Stimulated activated naive CD8-positive, alpha-beta T cell treated with anti-CD3 and anti-CD28 coated beads, Interleukin-15, Interleukin-2, amounts not matched to agents 100 ng/mL and 50 ng/mL, for 24 hours (primary cell): ENCODE results near the gene AFG1L.
A peak's percentile ranks its signal among the peaks of the same experiment; 100 is the strongest.

Experiments
- H3K27ac Mint-ChIP-seq: one replicate; pipeline ENCODE4 v1.8.0; 2021; ENCODE audit warnings: mild to moderate bottlenecking, mixed read lengths
- H3K27me3 Mint-ChIP-seq: one replicate; pipeline ENCODE4 v1.8.0; 2021; ENCODE audit warnings: mixed read lengths
- H3K36me3 Mint-ChIP-seq: one replicate; pipeline ENCODE4 v1.8.0; 2021; ENCODE audit warnings: low read depth, mixed read lengths
- H3K4me1 Mint-ChIP-seq: one replicate; pipeline ENCODE4 v1.8.0; 2021; ENCODE audit warnings: low read depth, mixed read lengths
- H3K4me3 Mint-ChIP-seq: one replicate; pipeline ENCODE4 v1.8.0; 2021; ENCODE audit warnings: mild to moderate bottlenecking, mixed read lengths
- H3K9me3 Mint-ChIP-seq: one replicate; pipeline ENCODE4 v1.8.0; 2021; ENCODE audit warnings: mixed read lengths

Gene AFG1L

DNA sequence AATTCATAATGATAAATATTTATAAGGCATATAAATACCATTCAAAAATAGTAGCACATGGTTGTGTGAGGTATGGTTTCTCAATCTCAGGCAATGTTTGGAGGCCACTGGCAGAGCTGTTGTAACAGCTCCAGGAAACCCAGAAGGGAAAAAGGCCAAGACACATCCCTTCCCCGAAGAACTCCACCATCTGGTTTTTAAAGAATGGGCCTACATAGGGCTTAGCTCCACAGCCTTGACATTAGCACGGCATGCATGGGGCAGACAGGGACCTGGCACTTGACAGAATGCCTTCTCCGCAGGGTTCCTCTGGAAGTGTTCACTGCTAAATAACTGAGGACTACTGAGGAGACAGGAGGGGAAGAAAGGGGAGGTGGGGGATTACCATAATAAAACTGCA lies 249.8 kb downstream of the AFG1L start:
- H3K36me3 Mint-ChIP-seq, result no peaks in the 10 kb centered on the region
- peaks cover 4% of the 10 kb centered on the region for H3K9me3 Mint-ChIP-seq
- H3K27ac Mint-ChIP-seq, result no peak overlapping the region
- H3K27me3 Mint-ChIP-seq, result peaks cover 4% of the 10 kb centered on the region
- peaks cover 11% of the 10 kb centered on the region for H3K4me1 Mint-ChIP-seq
- no peak overlapping the region for H3K4me3 Mint-ChIP-seq

DNA sequence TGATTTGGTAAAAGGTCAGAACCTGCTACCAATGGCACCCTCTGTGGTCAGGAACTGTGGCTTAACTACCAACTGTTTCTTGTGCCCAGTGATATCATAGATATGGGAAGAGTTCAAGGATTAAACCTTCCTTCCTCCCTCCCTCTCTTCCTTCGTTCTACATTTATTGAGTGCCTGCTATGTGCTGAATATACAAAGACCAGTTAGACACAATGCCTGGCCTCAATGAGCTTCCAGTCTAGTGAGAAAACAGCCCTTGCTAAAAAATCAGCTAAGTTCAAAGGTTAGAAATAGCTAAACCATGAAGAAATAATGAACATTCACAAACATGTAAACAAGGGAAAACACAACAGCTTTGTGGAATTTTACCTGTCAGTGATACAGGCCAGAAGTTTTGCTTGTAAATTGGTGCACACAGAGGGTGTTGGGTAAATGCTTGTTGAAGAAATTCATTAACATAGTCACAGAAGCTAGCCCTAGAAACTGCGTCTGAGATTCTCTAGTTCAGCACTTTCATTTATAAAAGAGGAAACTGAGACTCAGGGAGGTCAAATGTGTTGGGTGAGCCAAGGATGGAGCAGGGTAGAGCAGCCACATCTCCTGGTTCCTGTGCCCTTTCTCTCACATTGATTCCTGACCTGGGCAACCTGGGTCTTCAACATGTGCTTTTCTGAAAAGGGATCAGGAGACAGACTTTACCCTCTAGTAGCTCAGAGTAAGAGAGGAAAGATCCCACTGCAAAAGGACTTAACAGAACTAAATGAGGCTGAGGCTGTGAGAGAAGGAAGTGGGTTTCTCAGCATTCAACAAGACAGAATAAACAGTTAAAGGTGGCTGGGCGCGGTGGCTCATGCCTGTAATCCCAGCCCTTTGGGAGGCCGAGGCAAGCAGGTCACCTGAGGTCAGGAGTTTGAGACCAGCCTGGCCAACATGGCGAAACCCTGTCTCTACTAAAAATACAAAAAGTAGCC lies 251.5 kb downstream of the AFG1L start:
- Mint-ChIP-seq H3K36me3 (no peaks in the 10 kb centered on the region), H3K27ac (no peak overlapping the region), H3K4me3 (no peak overlapping the region), H3K4me1 (peaks cover 11% of the 10 kb centered on the region), H3K27me3 (peaks cover 2% of the 10 kb centered on the region), H3K9me3 (no peaks in the 10 kb centered on the region)

DNA sequence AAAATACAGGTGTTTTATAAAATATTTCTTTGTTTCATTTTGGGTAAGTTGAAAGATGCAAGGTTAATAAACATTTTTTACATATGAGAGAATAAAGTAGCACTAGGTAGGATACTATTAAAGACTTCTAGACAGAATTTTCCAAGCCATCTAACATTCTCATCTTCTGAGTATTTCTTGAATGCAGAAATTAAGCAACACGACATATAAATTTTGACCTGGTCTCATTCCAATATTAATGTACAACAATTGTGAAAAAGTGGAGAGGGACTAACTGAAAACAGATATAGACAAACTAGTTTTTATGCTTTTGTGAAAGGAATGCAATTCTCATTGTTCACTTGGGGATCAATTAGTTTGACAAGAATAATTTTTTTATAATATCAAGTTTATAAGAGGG lies 254.4 kb downstream of the AFG1L start:
- no peak overlapping the region for H3K4me3 Mint-ChIP-seq
- peaks cover 8% of the 10 kb centered on the region for H3K4me1 Mint-ChIP-seq
- H3K27ac Mint-ChIP-seq, result no peak overlapping the region
- H3K36me3 Mint-ChIP-seq, result no peaks in the 10 kb centered on the region
- peaks cover 7% of the 10 kb centered on the region for H3K27me3 Mint-ChIP-seq
- H3K9me3 Mint-ChIP-seq, result no peaks in the 10 kb centered on the region

DNA sequence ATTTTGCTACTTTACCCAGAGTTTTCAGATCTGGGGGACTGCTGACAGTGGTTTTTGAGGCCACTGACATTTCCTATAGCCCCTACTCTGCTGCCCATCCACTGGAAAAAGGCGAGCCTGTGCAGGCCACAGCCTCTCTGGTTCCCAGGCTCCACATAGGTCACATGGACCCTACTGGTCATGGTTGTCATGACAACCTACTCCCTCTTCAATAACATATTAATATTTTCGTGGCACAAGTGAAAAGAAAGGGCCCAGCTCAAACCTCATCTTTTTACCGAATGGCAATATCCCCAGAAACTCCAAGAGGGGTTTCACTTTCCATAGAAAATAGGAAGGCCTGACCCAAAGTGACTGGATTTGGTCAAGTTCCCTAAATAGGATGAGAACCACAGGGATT lies 254.9 kb downstream of the AFG1L start:
- peaks cover 8% of the 10 kb centered on the region for H3K4me1 Mint-ChIP-seq
- no peaks in the 10 kb centered on the region for H3K9me3 Mint-ChIP-seq
- H3K4me3 Mint-ChIP-seq, result no peak overlapping the region
- no peak overlapping the region for H3K27ac Mint-ChIP-seq
- H3K36me3 Mint-ChIP-seq, result no peaks in the 10 kb centered on the region
- H3K27me3 Mint-ChIP-seq, result peaks cover 7% of the 10 kb centered on the region

DNA sequence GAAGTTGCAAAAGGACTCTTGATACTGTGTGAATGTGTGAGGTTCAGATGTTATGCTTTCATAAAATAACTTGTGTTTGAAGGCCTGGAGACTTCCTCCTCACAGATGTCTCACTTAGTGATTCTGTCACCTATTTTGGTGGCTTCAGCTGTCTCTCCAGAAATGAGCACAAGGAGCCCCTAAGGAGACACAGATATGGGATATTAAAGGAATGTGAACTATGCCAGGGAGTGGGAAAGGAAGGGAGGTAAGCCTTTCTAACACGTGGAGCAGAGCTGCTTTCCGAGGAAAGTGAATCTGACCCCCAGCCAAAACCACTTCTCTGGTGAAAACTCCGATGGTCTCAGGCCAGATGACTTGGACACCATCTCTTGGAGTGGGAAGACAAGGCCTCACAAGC lies 255.4 kb downstream of the AFG1L start:
- peaks cover 7% of the 10 kb centered on the region for H3K27me3 Mint-ChIP-seq
- H3K36me3 Mint-ChIP-seq, result no peaks in the 10 kb centered on the region
- no peak overlapping the region for H3K4me3 Mint-ChIP-seq
- peaks cover 8% of the 10 kb centered on the region for H3K4me1 Mint-ChIP-seq
- H3K27ac Mint-ChIP-seq, result no peak overlapping the region
- no peaks in the 10 kb centered on the region for H3K9me3 Mint-ChIP-seq

DNA sequence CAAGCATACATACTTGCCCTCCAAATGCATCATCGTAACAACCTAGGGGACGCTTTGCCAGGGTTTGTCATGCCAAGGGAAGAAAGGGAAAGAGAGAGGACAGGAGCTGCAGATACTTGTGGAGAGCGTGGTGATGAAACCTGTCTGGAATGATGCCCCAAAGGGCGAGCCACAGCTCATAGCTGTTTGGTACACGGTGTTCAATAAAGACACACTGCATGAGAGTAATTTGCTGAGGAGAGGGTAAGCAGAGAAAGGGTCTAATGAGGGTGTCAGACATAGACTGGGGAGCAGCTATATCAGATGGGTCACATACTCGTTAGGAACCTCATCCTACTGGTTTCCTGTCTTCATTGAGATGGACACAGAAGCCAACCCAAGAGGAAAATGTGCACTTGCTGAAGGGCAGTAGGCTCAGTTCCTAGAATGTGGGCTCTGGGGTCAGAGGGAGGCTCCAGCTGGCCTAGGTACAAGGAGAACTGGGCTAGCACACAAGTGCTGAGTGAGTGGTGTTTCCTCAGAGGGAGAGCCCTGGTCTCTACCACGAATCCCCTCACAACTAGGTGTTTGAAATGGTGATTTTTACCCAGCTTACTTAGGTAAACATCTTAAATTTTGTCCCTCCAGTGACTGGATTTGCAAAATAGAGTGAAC lies 260.7 kb downstream of the AFG1L start:
- H3K9me3 Mint-ChIP-seq, result no peaks in the 10 kb centered on the region
- no peaks in the 10 kb centered on the region for H3K36me3 Mint-ChIP-seq
- H3K27ac Mint-ChIP-seq, result no peak overlapping the region
- H3K27me3 Mint-ChIP-seq, result peaks cover 17% of the 10 kb centered on the region
- H3K4me1 Mint-ChIP-seq, result peaks cover 15% of the 10 kb centered on the region
- no peak overlapping the region for H3K4me3 Mint-ChIP-seq

DNA sequence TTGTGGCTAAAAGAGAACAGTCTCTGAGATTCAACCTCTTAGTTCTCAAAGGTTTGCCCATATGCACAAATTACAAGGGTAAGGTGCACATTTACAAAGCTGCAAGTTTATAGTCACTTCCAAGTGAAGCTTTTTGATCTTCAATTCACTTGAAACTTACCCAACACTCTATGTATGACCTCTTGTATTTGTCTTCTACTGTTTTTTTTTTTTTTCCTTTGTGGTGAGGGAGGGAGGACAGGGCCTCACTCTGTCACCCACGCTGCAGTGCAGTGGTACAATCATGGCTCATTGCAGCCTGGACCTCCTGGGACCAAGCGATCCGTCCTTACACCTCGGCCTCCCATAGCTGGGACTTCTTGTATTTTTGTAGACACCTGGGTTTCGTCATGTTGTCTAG lies 261.4 kb downstream of the AFG1L start:
- Mint-ChIP-seq H3K9me3 (no peaks in the 10 kb centered on the region), H3K4me1 (peaks cover 15% of the 10 kb centered on the region), H3K36me3 (no peaks in the 10 kb centered on the region), H3K27me3 (peaks cover 17% of the 10 kb centered on the region), H3K4me3 (no peak overlapping the region), H3K27ac (no peak overlapping the region)

DNA sequence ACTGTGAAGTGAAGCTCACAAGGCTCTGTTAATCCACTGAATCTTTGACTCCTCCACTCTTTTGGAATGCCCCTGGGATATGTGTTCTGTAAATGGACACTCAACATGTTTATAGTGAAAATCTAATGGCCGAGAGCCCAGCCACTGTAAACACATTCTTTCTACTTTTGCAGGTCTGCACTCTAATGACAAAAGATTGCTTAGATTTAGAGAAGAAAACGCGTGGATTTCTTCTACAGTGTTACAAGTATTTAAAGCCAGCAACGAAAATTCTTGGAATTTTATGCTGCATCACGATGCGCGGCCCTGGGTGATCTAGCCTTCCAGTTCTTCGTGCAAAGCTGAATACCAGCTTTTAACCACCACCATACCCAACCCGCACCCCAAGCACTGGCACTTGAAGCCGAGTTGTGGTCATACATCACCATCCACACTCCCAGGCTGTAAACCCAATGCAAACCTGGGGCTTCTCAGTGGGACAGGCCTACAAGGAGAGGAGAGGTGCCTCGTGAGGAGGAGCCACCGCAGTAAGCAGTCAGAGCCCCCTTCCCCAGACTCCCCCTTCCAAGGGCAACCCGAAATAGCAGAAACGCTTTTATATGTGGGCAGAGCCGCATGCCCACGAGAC lies 262.1 kb downstream of the AFG1L start:
- H3K36me3 Mint-ChIP-seq, result no peaks in the 10 kb centered on the region
- H3K27ac Mint-ChIP-seq, result peak overlapping the region; percentile 55
- H3K27me3 Mint-ChIP-seq, result peaks cover 17% of the 10 kb centered on the region
- H3K4me3 Mint-ChIP-seq, result peak overlapping the region; percentile 94
- H3K9me3 Mint-ChIP-seq, result no peaks in the 10 kb centered on the region
- peaks cover 16% of the 10 kb centered on the region for H3K4me1 Mint-ChIP-seq

DNA sequence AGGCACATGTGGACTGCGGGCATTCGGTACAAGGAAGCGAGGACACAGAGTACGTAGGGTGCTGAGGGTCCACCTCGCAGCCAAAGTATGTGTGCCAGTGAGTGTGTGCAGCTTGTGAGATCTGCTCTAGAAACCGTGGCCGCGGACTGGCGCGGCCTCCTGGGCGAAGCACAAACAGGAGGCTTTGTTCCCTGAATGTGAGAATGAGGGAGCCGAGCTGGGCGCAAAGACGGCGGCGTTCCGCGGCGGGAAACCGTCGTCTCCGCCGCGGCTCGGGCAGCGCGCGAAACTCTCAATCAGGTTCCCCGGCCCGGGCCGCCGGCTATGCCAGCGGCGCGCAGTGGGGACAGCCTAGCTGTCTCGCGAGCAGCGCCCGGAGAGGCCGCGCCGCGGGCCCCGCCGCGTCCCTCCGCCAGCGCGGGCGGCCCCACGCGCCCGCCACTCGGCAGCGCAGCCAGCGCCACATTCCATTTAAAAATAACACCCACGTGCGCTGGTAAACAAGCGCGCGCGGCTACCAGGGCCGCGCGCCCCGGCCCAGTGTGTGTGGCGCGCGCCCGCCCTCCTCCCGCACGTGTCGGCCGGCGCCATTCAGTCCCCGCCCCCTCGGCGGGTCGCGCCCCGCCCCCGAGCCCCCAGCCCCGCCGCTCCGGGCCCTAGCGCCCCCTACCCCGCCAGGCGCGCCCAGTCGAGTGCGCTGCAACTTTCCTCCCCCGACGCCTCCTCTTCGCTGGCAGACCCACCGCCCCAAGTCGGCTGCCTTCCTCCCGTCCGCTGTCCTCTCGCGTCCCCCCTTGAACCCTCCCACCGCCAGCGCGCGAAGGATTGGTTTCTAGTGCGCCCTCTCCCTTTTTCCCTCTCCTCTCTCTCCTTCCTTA lies 262.9 kb downstream of the AFG1L start:
- H3K27me3 Mint-ChIP-seq, result peaks cover 24% of the 10 kb centered on the region
- H3K27ac Mint-ChIP-seq, result peak overlapping the region; percentile 94
- H3K9me3 Mint-ChIP-seq, result no peaks in the 10 kb centered on the region
- H3K36me3 Mint-ChIP-seq, result peaks cover 7% of the 10 kb centered on the region
- peak overlapping the region; percentile 94 for H3K4me3 Mint-ChIP-seq
- peaks cover 23% of the 10 kb centered on the region for H3K4me1 Mint-ChIP-seq

DNA sequence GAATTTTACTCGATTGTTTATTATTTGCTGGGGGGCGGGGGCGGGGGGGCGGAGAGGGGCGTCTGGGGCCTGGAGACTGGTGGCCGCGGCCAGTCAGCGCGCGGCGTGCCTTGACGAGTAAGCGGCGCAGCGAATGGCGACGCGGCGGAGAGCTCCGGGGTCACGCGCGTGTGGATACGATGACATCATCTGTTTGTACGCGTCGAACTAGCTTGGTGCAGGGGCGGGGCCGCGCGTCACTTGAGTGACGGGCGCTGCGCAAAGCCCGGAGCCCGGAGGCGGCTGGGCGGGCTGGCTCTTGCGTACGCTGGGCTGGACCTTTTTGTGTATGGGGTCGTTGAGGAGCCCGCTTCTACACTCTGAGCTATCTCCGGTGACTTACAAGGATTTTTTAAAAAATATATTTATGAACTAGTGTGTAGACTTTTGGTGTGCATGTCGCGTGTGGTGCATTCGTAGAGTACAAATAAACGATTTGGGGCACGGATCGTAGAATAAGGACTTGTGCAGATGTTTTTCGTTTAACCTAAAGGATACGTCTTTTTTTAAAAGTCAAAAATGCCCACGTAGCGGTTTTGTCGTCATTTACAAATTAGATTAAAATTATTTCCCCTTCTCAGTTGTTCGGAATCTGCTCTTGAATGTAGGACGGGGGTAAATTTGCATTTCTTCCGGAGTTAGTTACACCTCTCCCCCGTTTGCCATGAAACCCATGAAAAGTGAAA lies 263.7 kb downstream of the AFG1L start:
- Mint-ChIP-seq H3K27me3 (peaks cover 22% of the 10 kb centered on the region), H3K27ac (peak overlapping the region; percentile 94), H3K9me3 (no peaks in the 10 kb centered on the region), H3K36me3 (peaks cover 7% of the 10 kb centered on the region), H3K4me3 (peak overlapping the region; percentile 94), H3K4me1 (peaks cover 31% of the 10 kb centered on the region)

DNA sequence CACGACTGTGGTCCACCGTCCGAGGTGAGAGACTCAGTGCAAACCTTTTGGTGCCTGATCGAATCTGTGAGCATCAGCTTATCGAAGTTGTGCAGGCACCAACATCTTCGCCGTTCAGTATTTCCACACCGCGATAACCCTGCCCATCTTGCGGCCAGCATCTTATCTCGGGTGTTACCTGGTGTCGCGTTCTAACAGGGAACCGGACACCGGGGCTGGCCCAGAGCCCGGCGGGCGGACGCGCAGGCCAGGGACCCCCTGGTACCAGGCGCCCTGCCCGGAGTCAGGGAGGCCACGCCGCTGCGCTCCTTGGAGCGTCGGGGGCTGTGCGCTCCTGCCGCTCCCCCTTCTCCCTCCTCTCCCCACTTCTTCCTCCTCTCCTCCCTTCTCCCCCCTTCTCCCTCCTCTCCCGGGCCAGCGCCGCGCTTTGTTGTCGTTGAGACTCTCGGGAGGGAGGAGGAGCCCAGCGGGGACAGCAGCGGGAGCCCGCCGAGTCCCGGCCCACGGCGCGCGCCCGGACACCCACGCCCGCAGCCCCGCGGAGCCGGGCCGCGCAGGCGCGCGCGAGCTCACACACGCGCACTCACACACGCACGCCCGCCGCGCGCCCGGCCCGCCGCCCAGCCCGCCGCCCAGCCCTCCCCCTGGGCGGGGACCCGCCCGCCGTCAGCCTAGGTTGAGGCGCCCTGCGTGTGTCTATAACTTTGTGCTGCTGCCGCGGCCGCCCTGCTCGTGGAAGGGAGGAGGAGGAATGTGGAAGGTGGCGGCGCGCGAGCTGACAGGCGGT lies 264.4 kb downstream of the AFG1L start:
- Mint-ChIP-seq H3K27ac (peak overlapping the region; percentile 94), H3K9me3 (no peaks in the 10 kb centered on the region), H3K4me3 (peak overlapping the region; percentile 94), H3K4me1 (peaks cover 37% of the 10 kb centered on the region), H3K27me3 (peaks cover 17% of the 10 kb centered on the region), H3K36me3 (peaks cover 7% of the 10 kb centered on the region)

DNA sequence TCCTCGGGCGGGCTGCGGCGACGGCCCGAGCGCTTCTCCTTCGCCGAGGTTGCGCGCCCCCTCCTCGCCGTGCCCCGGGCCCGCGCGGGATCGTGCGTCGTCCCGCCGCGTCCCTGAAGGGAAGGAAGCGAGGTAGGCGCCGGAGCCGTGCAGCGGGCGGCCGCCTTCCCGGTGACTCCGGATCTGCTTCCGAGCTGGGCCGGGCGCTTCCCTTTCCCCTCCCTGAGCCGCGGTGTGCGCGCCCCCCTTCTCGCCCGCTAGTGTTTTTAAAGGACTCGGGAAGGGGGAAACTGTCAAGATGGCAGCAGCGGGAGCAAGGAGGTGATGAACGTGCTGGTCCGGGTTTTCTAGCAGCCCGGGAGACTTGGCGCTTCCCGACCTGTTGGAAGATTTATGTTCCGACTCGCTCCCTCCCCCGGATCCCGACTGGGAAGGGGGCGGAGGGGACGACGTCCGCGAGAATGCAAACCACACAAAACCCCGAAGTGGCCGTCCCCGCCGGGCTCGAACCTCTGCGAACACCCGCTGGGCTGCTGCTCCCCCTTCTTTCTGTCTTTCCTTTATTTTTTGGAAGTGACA lies 265.1 kb downstream of the AFG1L start:
- H3K4me3 Mint-ChIP-seq, result peak overlapping the region; percentile 94
- peaks cover 7% of the 10 kb centered on the region for H3K36me3 Mint-ChIP-seq
- H3K27ac Mint-ChIP-seq, result peak overlapping the region; percentile 74
- peaks cover 44% of the 10 kb centered on the region for H3K4me1 Mint-ChIP-seq
- H3K9me3 Mint-ChIP-seq, result no peaks in the 10 kb centered on the region
- H3K27me3 Mint-ChIP-seq, result peaks cover 17% of the 10 kb centered on the region
